GM18507 (cell line): ENCODE measurements around the gene TTPAL.

Source experiments
- DNase-seq: peaks from one replicate; pipeline ENCODE4 v3.0.0; 2011; ENCODE audit warnings: low read depth; ENCODE audit not compliant: insufficient read length; ENCODE audit errors: extremely low spot score
- FAIRE-seq: peaks from 2 replicates; lab custom pipeline; 2011; peaks lifted over from hg19 to GRCh38; lab: Jason Lieb, UNC

TTPAL gene

GRCh38 chr20:44438782-44439181, 36.9 kb upstream of the TTPAL start:
- FAIRE-seq (no peak), DNase-seq (no peak)

DNA sequence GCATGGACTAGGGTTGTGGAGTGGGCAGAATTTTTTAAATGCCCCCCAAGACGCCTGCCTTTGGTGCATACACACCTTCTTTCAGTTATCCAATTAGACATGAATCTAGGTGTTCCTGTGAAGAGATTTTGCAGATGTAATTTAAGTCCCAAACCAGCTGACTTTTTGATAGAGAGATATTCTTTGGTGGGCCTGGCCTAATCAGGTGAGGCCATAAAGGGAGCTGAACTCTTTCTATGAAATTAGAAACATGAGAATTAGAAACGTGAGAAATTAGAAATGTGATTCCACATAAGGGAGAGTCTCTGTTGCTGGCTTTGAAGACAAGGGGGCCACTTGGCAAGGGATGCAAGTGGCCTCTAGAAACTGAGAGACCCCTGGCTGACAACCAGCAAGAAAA, 36.4 kb upstream of the TTPAL start:
- FAIRE-seq (no peak), DNase-seq (no peak)

GRCh38 chr20:44442298-44443070, 33.2 kb upstream of the TTPAL start:
- DNase-seq (no peak), FAIRE-seq (no peak)

GRCh38 chr20:44445742-44446710, 29.6 kb upstream of the TTPAL start:
- FAIRE-seq (no peak), DNase-seq (no peak)

GRCh38 chr20:44447827-44448419, 27.8 kb upstream of the TTPAL start:
- DNase-seq, result no peak
- FAIRE-seq, result no peak

DNA sequence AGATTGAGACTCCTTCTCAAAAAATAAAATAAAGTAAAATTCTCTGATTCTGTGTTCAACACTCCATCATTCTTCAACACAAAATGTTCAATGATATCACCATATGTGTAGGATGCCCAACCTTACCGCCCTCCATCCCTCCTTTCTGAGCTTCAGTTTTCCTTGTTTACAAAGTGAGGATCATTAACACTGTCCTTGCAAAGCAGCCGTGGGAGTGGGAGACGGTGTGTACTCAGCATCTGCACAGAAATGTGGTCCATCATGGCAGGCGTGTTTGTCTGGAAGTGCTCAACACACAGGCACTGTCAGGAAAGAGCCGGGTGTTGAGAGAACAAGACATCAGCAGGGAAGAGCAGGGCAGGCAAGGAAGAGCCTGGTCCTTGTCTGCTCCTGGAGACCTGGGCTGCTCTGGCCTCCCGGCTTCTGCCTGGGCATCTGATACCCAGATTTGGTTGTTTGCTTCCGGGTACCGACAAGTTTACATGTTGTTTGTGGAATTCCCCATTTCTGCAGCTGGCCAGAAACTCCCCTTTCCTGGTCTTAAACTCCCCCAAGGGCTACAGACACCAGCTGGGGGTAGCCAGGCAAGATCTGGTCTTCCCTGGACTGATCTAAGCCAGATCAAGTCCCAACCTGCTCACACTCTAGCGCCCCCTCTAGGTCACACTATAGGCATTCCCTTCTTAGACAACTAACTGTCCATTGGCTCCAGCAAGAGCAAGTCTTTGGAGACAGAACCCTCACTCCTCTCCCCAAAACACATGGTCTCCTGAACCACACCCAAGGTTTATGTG, 26.7 kb upstream of the TTPAL start:
- DNase-seq, result no peak
- FAIRE-seq, result peak; percentile 26

- FAIRE-seq, result no peak
- DNase-seq, result no peak
Observed at GRCh38 chr20:44449864-44450263, 25.8 kb upstream of the TTPAL start.

- no peak for FAIRE-seq
- DNase-seq, result no peak
Observed at GRCh38 chr20:44450281-44450889, 25.3 kb upstream of the TTPAL start.

- FAIRE-seq, result no peak
- DNase-seq, result no peak
Observed at GRCh38 chr20:44450903-44451450, 24.7 kb upstream of the TTPAL start.

DNA sequence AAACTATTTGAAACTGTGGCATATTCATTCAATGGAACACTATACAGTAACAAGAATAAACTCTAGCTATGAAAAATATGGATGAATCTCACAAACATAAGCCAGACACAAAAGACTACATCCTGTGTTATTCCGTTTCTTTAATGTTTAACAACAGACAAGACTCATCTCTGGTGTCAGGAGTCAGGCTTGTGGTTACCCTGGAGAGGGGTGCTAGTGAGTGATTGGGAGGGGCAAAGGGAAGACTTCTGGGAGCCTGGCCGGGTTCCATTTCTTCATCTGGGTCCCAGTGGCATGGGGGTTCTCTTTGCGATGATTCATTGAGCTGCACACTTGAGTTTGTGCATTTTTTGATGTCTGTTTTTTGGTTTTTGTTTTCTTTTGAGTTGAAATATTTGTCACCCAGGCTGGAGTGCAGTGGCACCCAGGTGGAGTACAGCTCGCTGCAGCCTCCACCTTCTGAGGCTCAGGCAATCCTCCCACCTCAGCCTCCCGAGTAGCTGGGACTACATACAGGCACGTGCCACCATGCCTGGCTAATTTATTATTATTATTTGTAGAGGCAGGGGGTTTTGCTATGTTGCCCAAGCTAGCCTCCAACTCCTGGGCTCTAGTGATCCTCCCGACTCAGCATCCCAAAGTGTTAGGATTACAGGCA, 21.2 kb upstream of the TTPAL start:
- FAIRE-seq (no peak), DNase-seq (no peak)

- FAIRE-seq (no peak), DNase-seq (no peak)
Observed at GRCh38 chr20:44455126-44455525, 20.5 kb upstream of the TTPAL start.

- FAIRE-seq (no peak), DNase-seq (no peak)
Observed at GRCh38 chr20:44456611-44457010, 19.1 kb upstream of the TTPAL start.

- FAIRE-seq (no peak), DNase-seq (no peak)
Observed at GRCh38 chr20:44457016-44457415, 18.7 kb upstream of the TTPAL start.

- no peak for DNase-seq
- FAIRE-seq, result no peak
Observed at GRCh38 chr20:44459271-44459670, 16.4 kb upstream of the TTPAL start.

GRCh38 chr20:44460795-44461141, 14.9 kb upstream of the TTPAL start:
- FAIRE-seq, result no peak
- DNase-seq, result no peak

DNA sequence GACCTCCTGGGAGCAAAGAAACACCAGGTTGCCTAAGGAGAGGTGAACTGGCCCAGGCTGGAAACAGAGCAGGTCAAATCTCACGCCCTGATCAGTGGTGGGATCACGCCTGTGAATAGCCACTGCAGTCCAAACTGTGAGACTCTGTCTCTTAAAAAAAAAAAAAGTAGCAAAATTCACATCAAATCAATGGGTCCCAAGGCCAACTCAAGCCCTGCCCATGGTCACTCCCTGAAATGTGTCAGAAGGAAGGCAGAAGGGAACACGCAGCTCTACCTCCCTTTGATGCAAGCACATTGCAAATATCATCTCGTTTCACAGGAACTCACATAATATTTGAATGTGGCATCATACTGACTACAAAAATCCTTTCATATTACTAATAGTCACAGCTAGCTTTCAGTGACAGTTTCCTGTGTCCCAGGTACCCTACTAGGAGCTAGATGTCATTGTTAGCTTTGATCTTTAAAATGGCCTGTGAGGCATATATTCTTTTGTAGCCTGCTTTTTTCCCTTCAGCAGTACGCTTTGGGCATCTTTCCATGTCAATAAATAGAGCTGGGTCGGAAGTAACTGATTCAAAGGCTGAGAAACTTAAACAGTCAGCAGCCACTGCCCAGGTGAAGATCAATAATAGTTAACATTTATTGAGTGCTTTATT, 14.4 kb upstream of the TTPAL start:
- no peak for DNase-seq
- no peak for FAIRE-seq

DNA sequence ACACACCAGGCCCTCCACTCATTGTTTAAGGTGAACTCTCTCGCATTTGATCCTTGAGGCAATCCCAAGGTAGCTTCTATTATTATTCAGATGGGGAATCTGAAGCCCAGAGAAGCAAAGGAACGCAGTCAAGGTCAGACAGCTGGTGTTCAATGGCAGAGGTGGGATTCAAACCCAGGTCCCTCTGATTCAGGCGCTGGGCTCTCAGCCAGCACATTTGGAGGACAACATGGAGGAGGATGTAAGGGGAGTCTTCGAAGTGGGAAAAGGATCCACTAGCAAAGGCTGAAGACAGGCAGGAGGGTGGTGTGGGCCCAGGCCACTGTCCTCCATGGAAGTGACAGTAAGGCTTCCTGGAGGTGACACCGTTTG, 13.9 kb upstream of the TTPAL start:
- FAIRE-seq (no peak), DNase-seq (no peak)

DNA sequence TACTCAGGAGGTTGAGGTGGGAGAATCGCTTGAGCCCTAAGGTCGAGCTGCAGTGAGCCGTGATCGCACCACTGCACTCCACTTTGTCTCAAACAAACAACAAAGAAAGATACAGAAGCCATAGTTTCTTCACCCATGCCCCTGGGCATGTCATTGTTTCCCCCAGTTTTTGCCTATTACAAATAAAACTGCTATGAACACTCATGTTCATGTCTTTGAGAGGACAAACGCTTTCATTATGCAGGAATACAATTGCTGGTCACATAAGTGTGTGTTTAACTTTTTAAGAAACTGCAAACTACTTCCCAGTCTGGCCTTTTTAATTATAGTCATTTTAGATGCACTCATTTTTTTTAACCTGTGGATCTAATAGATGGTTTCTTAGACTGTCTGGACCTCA, 12.2 kb upstream of the TTPAL start:
- FAIRE-seq, result no peak

More for the DNA sequence above, 12.2 kb upstream of the TTPAL start:
- DNase-seq, result no peak
